Activated T-cell treated with anti-CD3 and anti-CD28 coated beads, Interleukin-2, amount 50 U/mL, for 48 hours (primary cell): Measurements from ENCODE around the gene CRYAA.
A peak's percentile ranks its signal among the peaks of the same experiment; 100 is the strongest.
"Not testable (repeated sequence)": the region's sequence is repeated elsewhere in the genome, so short reads cannot be mapped to it uniquely, and the experiment has no call there.

ENCODE experiments used
- DNase-seq, 2 experiments: peaks; one replicate each; pipeline ENCODE4 v3.0.0-alpha.2; 2020

Gene CRYAA

DNA sequence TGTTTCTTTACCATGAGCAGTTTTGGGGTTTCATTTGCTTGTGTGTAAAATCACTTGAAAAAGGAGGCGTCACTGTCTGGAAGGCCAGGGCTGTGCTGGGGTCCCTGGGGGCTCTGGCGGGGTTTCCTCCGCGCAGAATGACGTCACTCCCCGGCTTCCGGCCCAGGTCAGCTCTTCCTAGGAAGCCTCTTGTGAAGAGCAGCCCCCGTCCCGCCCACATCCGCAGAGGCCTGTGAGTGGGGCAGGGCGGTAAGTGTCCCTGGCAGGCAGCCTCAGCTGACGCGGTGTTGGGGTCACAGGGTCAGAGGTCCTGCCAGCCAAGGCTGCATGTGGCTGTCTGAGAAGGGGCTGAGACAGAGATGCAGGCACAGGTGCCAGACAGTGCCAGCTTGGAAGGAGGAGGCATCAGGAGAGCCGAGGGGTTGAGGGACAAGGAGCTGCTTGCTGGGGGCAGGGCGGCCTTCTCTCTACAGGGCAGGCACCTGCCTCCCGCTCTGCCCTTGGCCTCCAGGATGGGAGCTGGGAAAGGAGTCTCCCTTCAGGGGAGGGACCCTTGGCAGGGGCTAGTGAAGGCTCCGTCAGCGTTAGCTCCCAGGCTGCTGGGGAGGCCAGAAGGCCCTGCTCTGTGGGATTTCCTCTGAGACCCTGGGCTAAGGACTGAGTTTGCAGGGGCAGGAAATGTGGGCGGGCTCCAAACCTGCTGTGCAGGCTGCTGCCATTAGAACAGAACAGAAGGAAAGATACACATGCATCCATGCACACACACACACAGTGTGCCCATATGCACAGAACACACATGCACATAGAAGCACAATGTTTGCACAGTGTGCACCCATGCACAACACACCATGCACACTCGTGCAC lies 8.5 kb downstream of the CRYAA start:
- DNase-seq, result not testable (repeated sequence)

DNA sequence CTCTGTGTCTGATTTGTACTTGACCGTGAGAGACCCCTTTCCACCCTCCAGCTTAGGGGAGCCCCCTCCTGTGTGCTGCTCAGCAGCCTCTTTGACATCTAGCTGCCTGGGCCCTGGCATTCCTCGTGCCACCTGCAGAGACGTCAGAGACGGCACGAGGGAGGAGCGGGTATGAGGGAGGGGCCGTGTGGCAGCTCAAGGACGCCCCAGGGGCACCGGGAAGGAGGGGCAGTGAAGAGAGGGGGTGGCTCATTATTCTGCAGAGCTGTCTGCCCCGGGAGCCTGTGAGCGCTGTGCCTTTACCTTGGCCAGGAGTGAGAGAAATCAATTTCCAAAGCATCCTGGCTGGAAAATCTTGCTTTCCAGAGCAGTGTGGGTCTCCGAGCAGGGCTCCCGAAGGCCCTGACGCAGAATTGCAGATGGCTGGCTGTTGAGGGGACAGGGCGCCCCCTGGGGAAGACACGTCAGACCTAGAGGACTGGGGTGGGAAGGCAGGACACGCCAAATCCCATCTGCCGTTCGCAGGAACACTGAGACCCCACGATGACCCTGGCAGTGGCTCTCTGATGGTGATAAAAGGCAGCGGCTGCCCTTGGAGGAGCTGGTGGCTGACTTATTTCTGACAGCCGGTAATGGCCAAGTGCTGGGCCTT lies 9.5 kb downstream of the CRYAA start:
- not testable (repeated sequence) for DNase-seq

DNA sequence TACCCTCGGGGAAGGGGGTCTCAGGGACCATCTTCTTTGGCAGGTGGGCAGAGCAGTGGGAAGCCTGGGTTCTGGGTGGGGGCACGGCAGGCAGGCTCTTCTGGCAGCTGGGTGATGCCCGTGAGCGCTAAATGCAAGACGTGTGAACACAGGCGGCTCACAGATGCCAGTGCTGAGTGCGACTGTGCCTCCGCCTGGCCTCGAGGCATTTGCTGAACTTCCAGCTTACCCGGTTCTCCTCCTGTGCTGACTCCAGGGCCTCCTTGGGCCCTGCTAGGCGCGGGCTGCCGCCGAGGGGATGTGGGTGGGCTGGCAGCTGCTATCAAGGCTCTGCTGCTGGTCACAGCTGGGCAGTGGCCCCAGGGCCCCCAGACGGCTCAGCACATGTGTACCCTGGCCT lies 12.2 kb downstream of the CRYAA start:
- not testable (repeated sequence) for DNase-seq

DNA sequence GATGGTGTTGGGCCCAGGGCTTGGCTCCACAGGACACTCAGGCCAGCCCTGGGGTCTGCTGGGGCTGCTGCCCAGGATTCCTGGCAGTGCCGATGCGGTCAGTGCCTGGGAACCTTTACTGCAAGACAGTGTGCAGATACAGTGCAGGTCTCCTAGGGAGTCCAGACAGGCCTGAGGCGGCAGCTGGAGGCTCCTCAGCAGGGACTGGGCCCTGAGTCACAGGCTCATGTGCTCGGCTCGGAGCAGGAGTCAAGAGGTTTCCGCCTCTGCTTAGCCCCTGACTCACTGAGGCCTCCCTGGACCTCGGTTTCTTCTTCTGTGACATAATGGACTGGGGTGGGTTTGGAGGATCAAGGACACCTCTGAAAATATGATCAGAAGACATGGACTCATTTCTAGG lies 18.5 kb downstream of the CRYAA start:
- not testable (repeated sequence) for DNase-seq

DNA sequence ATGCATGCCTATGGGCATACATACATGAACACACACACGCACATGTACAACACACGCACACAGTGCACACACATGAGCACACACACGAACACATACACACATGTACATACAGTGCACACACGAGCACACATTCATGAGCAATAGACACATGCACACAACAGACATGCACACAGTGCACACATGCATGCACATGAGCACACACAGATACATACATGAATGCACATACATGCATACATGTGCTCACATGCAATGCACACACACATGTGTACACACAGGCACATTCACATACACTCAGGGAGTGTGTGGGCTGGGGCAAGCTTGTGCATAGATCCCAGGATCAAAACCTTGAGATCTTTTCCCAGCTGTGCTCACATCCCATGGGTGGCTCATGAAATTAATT lies 18.9 kb downstream of the CRYAA start:
- peak; percentile 3 to 10 for DNase-seq

DNA sequence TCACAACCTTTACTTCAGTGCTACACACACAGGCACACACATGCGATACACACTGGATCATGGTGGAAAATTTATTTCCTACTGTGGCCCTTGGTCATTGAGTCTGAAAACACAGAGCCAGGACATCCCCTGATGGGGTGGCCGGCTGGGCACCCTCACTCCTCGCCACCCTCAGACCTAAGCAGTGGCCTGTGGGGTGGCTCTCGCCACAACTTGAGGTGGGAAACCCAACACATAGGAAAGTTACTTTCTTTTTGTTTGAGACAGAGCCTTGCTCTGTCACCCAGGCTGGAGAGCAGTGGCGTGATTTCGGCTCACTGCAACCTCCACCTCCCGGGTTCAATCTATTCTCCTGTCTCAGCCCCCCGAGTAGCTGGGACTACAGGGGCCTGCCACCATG lies 19.4 kb downstream of the CRYAA start:
- peak in 1 of 2 experiments; percentile 4 for DNase-seq

DNA sequence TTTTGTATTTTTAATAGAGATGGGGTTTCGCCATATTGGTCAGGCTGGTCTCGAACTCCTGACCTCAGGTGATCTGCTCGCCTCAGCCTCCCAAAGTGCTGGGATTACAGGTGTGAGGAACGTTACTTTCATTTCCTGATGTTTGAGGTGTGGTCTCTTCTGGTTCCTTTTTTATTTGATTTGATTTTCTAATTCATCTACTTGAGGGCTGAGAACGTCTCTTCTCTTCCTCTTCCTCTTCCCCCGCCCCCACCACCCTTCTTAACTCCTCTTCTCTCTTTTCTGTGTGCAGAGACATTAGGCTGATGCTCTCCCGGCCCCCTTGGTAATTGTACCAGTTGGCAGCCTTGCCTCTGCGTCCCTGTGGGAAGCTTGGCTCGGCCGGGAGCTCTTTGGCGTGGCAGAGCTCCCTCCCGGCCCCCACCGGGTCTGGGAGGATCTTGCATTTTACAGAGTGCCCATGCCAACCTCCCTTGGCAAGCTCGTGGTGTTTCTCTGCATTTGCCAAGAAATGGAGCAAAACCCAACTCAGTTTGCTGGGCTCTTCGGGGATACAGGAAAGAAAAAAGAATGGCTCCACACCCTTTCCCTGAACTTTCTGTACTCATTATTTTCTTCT lies 19.9 kb downstream of the CRYAA start:
- DNase-seq, result no peak

DNA sequence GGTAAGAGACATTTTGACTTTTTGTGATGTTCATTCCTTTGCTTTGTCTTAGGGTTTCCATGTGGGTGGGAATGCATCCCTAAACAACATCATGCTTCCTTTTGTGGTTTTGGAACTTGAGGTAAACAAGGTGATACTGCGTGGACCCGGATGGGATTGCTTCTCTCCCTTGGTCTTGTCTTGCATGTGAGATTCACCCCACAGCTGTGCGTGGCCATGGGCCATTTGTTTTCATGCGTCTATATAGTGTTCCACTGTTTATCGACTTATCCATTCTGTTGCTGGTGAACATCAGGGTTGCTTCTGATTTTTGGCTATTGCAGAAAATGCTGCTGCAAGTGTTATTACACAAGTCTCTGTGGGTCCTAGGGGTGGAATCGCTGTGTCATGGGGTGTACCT lies 21.1 kb downstream of the CRYAA start:
- DNase-seq, result peak in 1 of 2 experiments; percentile 12

DNA sequence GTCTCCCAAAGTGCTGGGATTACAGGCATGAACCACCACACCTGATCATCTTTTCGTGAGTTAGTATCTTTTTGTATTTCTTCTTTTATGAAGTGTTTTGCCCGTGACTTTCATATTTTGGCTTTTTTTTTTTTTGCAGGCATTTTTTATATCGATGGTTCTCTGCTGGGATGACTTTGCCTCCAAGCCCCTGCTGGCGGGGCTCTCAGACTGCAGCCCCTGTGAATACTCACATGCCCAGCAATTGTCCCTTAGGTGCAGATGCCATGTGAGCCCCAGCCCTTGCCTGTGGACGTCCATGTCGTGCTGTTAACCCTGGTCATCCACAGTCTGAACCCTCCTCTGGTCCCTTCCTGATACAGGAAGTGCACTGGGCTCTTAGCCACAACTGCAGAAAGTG lies 21.7 kb downstream of the CRYAA start:
- peak in 1 of 2 experiments; percentile 8 for DNase-seq

DNA sequence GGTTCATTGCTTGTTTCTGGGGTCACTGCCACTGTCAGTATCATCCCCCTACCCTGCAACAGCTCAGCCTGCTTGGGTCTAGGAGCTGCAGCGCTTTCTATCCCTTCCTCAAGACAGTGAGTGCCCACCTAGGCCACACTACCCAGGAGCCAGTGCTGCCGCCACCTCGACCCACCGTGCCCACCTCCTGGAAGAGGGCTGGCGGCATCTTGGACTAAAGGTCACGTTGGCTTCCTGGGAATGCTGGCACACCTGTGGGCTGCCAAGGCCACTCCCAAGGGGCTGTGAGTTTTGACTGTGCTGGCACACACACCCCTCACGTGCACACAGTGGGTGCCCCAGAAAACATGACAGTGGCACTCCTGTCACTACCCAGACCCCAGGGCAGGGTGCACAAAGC lies 22.1 kb downstream of the CRYAA start:
- DNase-seq, result peak in 1 of 2 experiments; percentile 8

DNA sequence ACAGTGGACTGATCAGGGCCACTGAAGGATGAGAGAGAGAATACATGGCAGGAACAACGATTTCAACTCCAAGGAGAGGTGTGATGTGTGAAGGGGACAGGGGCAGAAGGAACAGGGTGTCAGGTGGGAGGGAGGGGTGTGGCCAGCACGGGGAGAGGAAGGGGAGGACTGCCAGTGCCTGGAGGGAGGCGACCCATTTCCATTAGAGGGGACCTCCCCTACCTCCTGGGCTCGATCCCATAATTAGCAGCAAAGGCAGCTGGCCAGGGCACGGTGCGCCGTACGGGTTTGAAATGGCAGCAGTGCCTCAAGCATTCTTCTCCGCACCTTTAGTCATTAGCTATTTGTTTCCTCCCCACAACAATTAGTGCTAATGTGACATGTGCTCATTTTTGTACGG lies 22.7 kb downstream of the CRYAA start:
- DNase-seq, result no peak

DNA sequence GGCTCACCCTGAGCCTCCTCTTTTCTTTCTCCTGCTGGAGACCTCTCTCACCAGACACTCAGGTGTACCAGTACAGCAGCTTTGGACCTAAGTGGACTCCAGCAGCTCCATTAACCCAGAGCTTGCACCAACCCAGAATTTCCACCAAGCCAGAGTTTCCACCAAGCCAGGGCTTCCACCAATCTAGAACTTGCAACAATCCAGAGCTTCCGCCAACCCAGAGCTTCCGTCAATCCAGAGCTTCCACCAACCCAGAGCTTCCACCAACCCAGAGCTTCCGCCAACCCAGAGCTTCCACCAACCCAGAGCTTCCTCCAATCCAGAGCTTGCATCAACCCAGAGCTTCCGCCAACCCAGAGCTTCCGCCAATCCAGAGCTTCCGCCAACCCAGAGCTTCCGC lies 23.2 kb downstream of the CRYAA start:
- DNase-seq, result no peak

DNA sequence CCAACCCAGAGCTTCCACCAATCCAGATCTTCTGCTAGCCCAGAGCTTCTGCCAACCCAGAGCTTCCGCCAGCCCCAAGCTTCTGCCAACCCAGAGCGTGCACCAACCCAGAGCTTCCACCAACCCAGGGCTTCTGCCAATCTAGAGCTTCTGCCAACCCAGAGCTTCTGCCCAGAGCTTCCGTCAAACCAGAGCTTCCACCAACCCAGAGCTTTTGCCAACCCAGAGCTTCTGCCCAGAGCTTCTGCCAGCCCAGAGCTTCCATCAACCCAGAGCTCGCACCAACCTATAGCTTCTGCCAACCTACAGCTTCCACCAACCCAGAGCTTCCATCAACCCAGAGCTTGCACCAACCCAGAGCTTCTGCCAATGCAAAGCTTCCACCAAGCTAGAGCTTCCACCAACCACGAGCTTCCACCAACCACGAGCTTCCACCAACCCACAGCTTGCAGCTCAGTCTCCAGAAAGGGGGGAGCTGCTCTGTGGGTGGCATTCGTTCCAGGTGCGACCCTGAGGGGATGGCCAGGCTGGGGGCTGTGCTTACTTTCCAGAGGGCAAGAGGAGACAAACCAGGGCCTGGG lies 23.8 kb downstream of the CRYAA start:
- peak; percentile 4 to 5 for DNase-seq

DNA sequence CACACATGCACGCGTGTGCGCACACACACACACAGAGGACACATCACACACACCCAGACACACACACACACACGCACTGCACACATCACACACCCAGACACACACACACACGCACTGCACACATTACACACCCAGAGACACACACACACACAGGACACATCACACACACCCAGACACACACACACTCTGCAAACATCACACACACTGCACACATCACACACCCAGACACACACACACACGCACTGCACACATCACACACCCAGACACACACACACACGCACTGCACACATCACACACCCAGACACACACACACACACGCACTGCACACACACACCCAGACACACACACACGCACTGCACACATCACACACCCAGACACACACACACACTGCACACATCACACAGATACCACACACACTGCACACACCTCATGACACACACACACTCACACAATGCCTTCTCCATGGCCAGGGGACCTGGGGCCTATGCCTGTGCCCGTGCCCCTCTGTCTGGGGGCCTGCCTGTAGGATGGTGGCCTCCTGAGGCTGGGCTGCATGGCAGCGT lies 24.4 kb downstream of the CRYAA start:
- DNase-seq, result peak in 1 of 2 experiments; percentile 6

DNA sequence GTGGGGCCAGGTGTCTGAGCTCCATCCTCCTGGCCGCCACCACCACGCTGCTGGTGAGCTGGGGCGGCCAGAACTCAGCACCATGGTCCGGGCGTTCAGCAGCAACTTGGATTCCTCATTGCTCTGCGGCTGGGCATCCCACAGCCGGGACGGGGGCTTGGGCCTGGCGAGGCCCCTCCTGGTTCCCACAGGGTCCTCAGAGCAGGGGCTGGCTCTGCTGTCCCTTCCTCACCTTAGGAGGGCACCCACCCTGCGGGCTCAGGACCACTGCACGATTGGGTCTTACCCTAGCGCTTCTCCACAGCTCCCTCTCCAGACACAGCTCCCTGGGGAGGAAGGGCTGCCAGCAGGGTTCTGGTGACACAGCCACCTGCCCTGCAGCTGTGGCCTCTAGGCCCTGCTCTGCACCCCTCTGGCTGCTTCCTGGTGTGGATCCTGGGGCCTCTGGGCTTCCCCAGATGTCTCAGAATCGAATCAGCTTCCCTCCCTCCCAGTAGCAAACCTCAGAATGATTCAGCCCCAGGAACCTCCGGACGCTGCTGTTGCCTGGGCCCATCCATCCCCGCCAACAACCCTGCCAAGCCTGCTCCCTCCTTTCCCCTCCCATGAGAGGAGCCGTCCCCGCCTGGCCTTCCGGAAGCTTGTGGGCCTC lies 25.0 kb downstream of the CRYAA start:
- DNase-seq, result peak; percentile 18

DNA sequence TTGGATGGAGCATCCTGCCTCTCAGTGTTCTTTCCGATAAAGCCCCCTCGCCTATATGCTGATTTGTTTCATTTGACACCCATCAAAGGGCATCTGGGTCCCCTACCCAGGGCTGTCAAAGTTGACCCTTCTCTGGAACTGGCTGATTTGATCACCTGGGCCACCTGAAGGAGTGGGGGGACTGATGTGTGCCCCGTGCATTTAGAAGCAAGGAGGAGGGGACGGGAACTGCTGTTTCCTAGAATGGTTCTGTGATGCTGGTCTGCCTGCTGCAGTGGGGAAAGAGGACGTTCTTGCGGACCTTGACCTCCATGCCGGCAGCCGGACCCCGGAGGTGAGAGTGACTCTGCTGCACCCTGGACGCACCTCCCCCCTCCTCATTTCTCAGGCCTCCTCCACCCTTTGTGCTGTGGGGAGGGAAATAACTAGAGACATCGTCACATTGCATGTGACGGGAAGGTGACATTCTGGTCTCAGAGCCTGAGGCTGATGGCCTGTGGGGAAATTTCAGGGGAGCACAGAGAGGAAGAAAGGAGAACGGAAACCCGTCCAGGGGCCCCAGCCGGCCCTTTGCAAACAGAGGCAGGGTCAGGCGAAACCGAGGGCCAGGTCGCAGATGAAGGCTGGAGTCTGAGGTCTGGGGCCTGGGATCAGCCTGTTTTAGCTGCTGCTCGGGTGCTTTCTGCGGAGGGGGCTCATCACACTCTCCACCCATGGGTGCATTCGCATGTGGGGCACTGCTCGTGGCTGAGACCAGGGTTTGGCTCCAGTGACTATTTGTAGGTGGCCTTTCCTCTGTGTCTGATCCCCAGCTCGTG lies 25.7 kb downstream of the CRYAA start:
- peak; percentile 9 to 11 for DNase-seq

DNA sequence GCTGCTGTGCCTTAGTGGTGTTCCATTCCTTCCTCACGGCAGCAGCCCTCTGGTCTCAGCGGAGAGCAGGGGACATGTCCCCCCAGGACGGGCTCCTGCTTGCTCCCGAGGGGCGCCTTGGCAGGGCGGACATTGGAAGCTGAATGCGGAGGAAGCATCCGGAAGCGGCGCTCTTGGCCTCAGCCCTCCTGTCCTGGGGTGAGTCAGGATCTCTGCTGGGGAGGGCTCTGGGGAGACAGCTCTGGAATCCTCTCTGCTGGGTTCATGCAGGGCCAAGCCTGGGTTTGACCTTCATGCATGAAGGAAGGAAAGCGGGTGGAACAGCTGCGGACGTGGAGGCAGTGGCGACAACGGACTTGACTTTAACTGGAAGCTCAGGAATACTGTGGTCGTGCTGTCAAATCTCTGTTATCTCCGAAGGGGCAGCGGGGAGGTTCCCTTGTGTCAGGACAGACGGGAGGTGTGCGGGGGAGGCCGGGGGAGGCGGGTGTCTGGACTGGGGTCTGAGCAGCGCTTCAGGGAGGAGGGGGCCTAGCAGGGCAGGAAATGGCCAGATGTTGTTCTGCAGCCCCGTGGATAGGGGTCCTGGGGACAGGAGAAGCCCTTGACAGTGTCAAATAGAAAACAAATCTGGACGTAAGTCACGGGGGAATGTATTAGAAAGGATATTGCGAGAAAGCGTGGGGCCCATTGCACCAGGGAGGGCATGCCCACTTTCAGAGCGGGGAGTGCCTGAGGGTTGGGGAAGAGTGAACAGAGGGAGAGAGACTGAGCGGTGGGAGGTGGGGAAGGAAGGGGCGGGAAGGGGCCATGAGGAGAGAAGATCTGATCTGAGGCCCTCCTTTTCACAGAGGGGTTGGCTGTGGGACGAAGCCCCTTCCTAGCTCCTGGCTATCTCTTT lies 26.6 kb downstream of the CRYAA start:
- peak; percentile 5 to 7 for DNase-seq

DNA sequence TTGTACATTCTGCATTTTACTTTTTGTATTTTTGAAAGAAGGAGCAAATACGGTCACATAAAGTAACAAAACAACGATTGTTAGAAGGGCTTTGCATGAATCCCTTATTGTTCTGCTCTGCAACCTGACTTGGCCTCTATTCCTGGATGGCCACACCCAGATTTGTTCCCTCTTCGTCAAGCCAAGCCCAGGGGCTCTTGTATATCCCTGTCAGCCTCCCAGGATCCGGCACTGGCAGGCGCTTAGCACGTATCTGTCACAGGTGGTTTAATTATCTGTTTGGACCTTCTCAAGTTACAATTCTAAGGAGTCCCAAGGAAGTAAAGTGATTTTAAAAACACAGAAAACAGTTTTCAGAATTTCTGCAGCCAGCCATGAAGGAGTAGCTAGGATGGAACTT lies 28.0 kb downstream of the CRYAA start:
- DNase-seq, result peak; percentile 4 to 10

DNA sequence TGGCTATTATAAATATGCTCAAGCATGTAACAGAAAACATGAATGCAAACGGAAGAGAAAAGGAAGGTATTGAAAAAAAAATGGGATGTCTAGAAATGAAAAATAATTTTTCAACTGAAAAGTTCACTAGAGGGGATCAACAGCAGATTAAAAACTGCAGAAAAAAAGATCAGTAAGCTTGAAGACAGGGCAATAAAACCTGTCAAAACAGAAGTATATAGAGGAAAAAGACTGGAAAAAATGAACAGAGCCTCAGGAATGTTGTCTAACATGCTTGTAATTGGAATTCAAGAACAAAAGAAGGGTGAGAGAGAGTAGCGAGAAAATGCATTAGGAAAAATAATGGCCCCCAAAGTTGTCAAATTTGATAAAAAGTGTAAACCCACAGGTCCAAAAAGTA lies 29.6 kb downstream of the CRYAA start:
- DNase-seq, result no peak

DNA sequence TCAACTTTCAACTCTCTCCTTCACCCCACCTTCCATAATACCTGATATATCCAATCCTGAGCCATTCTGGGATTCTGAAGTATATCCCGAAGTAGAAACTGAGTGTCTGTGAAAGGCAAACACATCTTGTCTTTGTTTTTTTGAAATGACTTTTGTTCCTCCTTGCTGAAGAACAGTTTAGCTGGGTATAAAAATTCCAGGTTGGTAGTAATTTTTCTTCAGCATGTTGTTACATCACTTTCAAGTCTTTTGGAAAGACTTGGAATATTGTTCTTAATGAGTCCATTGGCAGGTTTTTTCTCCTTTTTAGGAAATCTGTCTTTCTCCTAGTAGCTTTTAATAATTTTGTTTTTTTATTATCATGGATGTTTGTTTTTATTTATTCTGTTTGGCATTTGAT lies 32.7 kb downstream of the CRYAA start:
- no peak for DNase-seq

DNA sequence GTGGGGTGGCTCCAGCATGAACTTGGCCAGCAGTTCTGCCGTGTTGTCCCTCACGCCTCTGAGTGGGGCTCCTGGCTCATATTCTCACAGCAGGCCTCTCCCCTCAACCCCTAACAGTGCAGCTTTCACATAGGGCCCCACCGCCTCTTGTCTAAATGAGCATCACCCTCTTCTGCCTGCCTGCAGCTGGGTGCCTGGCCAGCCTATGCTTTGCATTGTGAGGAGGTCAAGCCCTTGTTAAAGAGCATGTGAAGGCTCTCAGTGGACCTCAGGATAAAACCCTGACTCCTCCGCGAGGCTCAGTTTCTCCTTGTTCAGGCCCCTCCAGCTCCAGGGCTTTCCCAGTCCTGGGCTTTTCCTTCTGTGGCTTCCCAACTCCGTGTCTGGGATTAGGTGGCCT lies 34.8 kb downstream of the CRYAA start:
- DNase-seq, result no peak
